RPMI7951 (cell line): Measurements from ENCODE around the gene PDK3. TPM values are rescaled to one million over a fixed set of nuclear protein-coding genes. Genes with fewer than 3 reads are reported as not detected.
A peak's percentile ranks its signal among the peaks of the same experiment; 100 is the strongest.

Source experiments
- DNase-seq: peaks from one replicate; pipeline ENCODE4 v3.0.0-alpha.2; 2012; ENCODE audit warnings: low read depth
- total RNA-seq: library from RNA; depleted of rRNA; stranded (reverse); fragments of >200 nt; shearing (Covaris generic); gene quantifications from 2 replicates; pipeline ENCODE4 v1.2.3, GENCODE V29; 2014

PDK3 gene
- total RNA-seq, 1 experiment from 2014 or later = 34.5 TPM

DNA sequence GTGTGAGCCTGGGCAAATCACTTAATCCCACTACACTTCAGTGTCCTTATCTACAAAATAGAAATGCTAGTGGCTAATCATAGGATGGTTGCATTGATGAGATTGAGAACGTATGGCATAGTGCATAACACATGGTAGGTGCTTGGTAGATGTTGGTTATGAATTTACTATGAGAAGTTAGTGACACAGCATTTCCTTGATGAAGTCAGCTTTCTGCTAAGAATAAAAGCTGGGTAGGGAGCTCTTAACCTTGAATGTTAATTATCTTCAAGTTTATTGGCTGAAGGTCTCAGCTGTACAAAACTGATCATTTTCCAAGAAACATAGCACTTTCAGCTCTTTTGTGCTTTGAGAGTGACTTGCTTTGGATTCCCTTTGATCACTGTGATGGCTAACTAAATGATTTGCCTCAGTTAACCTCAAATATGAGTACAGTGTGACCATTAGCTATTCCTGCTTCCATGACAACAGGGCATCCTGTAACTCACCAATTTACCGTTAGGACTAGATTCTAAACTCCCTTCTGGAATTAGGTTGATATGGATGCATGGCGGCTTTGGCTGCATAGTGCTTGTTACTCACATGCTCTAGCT lies 17.8 kb downstream of the PDK3 start:
- no peak for DNase-seq

- DNase-seq = no peak
These were observed 18.5 kb downstream of the PDK3 start for GRCh38 chrX:24483596-24483995.

GRCh38 chrX:24485323-24485722 lies 20.2 kb downstream of the PDK3 start:
- no peak for DNase-seq

- DNase-seq = no peak
These were observed 21.0 kb downstream of the PDK3 start for GRCh38 chrX:24485976-24486680.

DNA sequence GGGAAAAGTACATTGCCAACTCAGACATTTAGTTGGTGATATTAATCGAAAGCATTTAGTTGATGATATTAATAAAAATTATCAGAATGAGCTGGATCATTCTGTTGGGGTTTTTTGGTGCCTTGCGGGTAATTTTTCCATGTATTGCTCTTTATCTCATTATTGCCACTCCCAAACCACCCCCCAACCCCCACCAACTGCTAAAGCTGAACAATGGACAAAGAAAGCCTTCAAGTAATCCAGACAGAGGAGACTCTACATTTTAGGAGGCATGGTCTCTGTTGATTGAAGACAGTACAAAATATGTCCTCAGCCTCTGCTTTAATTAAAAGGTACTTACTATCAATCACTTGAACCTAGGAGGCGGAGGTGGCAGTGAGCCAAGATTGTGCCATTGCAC lies 22.5 kb downstream of the PDK3 start:
- no peak for DNase-seq

DNA sequence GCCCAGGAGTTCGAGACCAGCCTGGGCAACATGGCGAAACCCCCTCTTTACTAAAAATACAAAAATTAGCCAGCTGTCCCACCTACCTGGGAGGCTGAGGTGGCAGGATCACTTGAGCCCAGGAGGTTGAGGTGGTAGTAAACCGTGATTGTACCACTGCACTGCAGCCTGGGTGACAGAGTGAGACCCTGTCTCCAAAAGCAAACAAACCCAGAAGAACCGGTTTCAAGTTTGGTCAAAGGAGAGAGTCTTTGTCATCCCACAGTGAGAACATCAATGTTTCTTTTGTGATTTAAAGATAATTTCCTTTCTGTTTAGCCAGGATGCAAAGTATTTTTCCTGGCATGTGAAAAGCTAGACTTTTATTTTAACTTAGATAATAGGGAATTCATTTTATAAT lies 26.7 kb downstream of the PDK3 start:
- no peak for DNase-seq

GRCh38 chrX:24493740-24494581 lies 28.9 kb downstream of the PDK3 start:
- DNase-seq = no peak

GRCh38 chrX:24494647-24495075 lies 29.6 kb downstream of the PDK3 start:
- peak; percentile 88 for DNase-seq

DNA sequence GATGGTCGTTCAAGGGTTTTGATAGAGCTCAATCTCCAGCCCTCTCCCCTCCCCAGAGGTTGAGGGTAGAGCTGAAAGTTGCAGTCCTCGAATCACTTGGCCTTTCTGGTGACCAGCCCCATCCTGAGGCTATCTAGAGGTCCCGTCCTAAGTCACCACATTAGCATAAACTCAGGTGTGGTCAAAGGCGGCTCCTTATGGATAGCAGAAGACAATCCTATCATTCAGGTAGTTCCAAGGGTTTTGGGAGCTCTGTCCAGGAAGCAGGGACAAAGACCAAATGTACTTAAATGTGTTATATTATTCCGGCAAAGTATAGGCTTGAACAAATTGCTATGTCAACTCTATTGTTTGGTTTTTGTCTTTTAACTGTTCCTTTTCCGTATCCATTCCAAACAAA lies 30.6 kb downstream of the PDK3 start:
- DNase-seq = no peak

DNA sequence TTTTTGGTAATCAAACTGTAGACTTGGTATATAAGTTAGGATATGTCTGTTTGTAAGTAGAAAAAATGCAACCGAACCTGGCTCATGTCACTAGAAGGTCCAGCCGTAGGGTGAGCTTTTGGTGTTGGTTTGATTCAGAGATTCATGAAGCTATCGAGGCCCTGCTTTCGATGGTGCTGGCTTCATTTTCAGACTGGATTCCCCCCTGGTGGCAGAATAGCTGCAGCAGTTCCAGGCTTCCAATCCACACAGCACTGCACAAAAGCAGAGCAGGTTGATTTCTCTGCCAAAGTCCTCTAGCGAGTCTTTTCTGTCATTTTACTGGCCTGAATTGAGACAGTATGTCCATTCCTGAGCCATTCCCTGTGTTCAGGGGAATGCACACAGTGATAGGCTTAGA lies 33.1 kb downstream of the PDK3 start:
- no peak for DNase-seq

DNA sequence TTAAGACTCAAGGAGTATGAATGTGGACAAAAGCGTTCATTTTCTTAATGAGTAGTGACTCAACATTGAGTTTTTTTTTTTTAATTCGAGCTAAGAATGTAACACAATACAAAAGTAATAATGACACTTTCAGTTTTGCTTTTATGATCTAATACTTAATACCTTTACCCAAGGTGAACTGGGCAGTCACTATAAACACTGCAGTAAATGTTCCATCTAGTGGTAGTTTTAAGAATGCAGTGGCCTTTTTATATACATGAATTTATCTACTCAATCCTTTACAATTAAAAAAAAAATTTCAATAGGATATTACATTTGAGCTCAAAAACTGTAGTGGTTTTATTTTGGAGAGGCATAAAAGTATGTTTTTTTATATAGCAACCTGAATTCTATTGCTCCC lies 33.9 kb downstream of the PDK3 start:
- no peak for DNase-seq

- DNase-seq = peak; percentile 52
These were observed 41.0 kb downstream of the PDK3 start for GRCh38 chrX:24506082-24506481.

DNA sequence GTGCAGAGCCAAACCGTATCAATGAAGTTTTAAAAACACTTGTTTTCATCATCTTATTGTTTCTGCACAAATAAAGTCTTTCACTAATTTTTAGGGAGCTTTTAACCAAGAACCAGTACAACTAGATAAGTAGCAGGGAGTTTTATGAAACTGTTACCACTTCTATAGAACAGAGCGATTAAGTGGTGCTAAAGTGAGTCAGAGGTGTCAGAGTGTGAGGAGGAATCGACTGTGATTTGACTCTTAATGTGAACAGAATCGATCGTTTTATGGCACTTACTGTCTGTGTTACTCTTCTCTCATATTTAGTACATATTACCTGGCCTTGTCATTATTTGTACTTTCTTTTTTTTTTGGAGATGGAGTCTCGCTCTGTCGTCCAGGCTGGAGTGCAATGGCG lies 43.3 kb downstream of the PDK3 start:
- no peak for DNase-seq

DNA sequence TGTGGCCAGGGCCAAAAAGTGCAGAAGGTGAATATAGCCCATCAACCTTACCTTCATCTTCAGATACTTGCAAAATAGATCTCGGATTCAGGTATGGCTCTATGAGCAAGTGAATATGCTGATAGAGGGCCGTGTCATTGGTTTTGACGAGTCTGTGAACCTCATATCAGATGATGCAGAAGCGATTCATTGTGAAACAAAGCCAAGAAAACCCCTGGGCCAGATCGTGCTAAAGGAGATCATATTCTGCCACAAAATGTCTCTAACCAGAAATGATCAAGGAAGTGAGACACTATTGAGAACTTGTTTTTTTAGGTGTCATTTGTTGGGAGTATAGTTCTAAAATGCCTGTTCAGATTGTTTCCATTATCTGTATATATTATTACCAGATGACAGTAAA lies 48.3 kb downstream of the PDK3 start:
- DNase-seq = no peak

GRCh38 chrX:24515447-24515846 lies 50.4 kb downstream of the PDK3 start:
- no peak for DNase-seq

GRCh38 chrX:24520472-24520871 lies 55.4 kb downstream of the PDK3 start:
- no peak for DNase-seq

GRCh38 chrX:24525455-24525854 lies 60.4 kb downstream of the PDK3 start:
- no peak for DNase-seq

GRCh38 chrX:24526616-24527015 lies 61.5 kb downstream of the PDK3 start:
- DNase-seq = no peak

DNA sequence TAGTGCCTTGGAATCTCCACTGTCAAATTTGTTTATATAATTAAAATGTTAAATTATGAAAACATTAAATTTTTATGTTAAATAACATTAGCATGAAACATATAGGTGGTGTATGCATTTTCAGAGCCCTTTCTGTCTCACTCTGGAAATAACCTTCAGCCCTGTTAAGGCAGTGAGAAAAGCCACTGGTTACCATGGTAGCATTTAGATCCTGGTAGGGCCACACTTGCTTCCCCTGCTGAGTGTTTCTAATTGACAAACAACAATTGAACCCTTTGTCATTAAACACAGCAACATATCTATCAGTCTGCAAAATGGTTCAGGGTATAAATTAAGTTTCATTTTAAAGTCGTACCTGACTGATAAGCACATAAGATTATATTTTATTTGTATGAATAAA lies 63.5 kb downstream of the PDK3 start:
- DNase-seq = no peak

GRCh38 chrX:24536551-24536950 lies 71.5 kb downstream of the PDK3 start:
- DNase-seq = no peak

GRCh38 chrX:24542756-24543155 lies 77.7 kb downstream of the PDK3 start:
- DNase-seq = no peak

GRCh38 chrX:24547961-24548360 lies 82.9 kb downstream of the PDK3 start:
- DNase-seq = no peak

- DNase-seq = peak; percentile 37
These were observed 85.1 kb downstream of the PDK3 start for GRCh38 chrX:24550166-24550565.
